ENCODE measurements around the gene NAV2. TPM values are rescaled to one million over a fixed set of nuclear protein-coding genes. Genes with fewer than 3 reads are reported as not detected.

The NAV2 gene
- total RNA-seq, 4 donors from 2014 or later: 9.1 to 34.7 (median 22.2) TPM

- Histone ChIP-seq H3K27ac (no peak overlapping the region), H3K4me1 (peaks cover 24% of the 10 kb centered on the region), H3K27me3 (no peaks in the 10 kb centered on the region), H3K36me3 (peaks cover 35% of the 10 kb centered on the region), H3K9me3 (no peaks in the 10 kb centered on the region), H3K4me3 (no peak overlapping the region)
- TF ChIP-seq EP300 (IDR thresholded peaks at IDR 0.05): no peak
- TF ChIP-seq POLR2AphosphoS5 (IDR thresholded peaks at IDR 0.05): no peak
- TF ChIP-seq, protein P1, sequence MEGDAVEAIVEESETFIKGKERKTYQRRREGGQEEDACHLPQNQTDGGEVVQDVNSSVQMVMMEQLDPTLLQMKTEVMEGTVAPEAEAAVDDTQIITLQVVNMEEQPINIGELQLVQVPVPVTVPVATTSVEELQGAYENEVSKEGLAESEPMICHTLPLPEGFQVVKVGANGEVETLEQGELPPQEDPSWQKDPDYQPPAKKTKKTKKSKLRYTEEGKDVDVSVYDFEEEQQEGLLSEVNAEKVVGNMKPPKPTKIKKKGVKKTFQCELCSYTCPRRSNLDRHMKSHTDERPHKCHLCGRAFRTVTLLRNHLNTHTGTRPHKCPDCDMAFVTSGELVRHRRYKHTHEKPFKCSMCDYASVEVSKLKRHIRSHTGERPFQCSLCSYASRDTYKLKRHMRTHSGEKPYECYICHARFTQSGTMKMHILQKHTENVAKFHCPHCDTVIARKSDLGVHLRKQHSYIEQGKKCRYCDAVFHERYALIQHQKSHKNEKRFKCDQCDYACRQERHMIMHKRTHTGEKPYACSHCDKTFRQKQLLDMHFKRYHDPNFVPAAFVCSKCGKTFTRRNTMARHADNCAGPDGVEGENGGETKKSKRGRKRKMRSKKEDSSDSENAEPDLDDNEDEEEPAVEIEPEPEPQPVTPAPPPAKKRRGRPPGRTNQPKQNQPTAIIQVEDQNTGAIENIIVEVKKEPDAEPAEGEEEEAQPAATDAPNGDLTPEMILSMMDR (IDR thresholded peaks at IDR 0.05): no peak
- TF ChIP-seq POLR2A (IDR thresholded peaks at IDR 0.05): no peak
- 79% methylated on average over 9 of the region's 9 CpGs for WGBS
- no peak for DNase-seq (ENCODE audit: low spot score in 2 of 2)
These were observed 338.1 kb downstream of the NAV2 start for GRCh38 chr11:20050551-20051333.

DNA sequence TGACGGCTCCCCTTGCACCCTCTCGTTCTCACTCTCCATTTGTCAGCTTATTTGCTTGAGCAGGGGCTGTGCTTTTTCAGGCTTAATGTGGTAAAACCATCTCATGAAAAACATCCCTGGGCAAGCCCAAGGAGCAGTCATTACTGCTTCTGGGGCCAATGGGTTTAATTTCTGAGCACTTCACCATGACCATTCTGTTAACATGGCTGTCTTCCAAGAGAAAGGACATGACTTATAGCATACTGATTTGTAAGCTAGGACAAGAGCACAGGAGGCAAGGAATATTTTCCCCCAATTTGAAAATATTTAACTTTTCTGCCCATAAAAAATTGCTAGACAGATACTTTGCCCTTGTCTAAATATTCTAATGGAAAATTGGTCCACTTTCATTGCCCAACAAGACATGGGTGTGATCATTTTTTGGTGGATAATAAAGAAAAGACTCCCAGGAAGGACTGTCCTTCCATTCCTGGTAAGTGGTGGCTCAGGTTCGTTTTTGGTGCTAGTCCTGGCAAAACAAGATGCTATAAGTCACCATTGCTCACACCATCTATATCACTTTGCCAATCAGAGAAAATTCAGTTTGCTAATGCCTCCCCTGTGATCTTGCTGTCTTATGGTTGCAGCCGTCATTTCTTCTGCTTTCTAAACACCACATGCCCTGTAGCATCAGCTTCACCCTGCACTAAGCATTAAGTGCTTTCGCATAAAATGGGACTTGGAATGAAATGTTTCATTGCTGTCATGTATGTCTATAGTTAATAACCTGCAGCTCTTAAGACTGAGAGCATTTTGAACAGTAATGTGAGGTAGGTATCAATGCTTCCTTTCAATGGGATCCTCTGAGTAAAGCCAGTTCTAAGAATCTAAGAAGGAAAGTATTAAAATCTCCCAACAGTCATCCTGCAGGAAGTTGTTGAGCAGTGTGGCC, 339.1 kb downstream of the NAV2 start:
- H3K27me3 ChIP-seq: no peaks in the 10 kb centered on the region
- peaks cover 40% of the 10 kb centered on the region for H3K36me3 ChIP-seq
- H3K27ac ChIP-seq: no peak overlapping the region
- H3K4me1 ChIP-seq: peaks cover 33% of the 10 kb centered on the region
- TF ChIP-seq POLR2AphosphoS5 (IDR thresholded peaks at IDR 0.05): no peak
- TF ChIP-seq POLR2A (IDR thresholded peaks at IDR 0.05): no peak
- TF ChIP-seq, protein P1 (IDR thresholded peaks at IDR 0.05): no peak
- TF ChIP-seq EP300 (IDR thresholded peaks at IDR 0.05): no peak
- H3K4me3 ChIP-seq: no peak overlapping the region
- WGBS: 88% methylated on average over 5 of the region's 5 CpGs
- no peaks in the 10 kb centered on the region for H3K9me3 ChIP-seq
- no peak for DNase-seq (ENCODE audit: low spot score in 2 of 2)

DNA sequence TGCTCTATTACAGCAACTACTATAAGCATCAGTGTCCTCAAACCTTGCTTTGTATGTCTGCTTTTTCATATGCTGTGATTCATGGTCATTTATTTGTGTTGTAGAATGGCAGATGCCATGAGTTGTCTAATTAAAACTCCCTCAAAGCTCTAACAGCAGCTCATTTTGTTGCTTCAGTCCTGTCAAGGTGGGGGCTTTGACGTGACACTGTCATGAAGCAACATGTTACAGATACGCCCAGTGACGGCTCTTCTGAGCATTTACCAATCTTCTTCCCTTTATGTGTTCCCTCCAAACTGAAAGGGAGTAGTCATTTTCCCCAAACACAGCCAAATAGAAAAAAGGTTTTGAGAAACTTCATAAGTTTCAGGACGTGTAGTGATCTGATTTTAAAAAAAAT, 340.9 kb downstream of the NAV2 start:
- Histone ChIP-seq H3K27ac (no peak overlapping the region), H3K9me3 (no peaks in the 10 kb centered on the region), H3K36me3 (peaks cover 38% of the 10 kb centered on the region), H3K4me3 (no peak overlapping the region), H3K4me1 (peaks cover 42% of the 10 kb centered on the region), H3K27me3 (no peaks in the 10 kb centered on the region)
- DNase-seq (ENCODE audit: low spot score in 2 of 2): no peak
- WGBS: 38% methylated on average over 4 of the region's 4 CpGs
- TF ChIP-seq, protein P1 (IDR thresholded peaks at IDR 0.05): no peak
- TF ChIP-seq POLR2AphosphoS5 (IDR thresholded peaks at IDR 0.05) (no peak), POLR2A (IDR thresholded peaks at IDR 0.05) (no peak), EP300 (IDR thresholded peaks at IDR 0.05) (no peak)

GRCh38 chr11:20054584-20054983, 341.9 kb downstream of the NAV2 start:
- peaks cover 42% of the 10 kb centered on the region for H3K4me1 ChIP-seq
- H3K27ac ChIP-seq: no peak overlapping the region
- no peak for DNase-seq (ENCODE audit: low spot score in 2 of 2)
- WGBS: 95% methylated on average over 1 of the region's 1 CpG
- H3K9me3 ChIP-seq: no peaks in the 10 kb centered on the region
- no peak overlapping the region for H3K4me3 ChIP-seq
- no peaks in the 10 kb centered on the region for H3K27me3 ChIP-seq
- TF ChIP-seq, protein P1 (IDR thresholded peaks at IDR 0.05): no peak
- TF ChIP-seq POLR2A (IDR thresholded peaks at IDR 0.05): no peak
- no peak for TF ChIP-seq EP300 (IDR thresholded peaks at IDR 0.05)
- no peak for TF ChIP-seq POLR2AphosphoS5 (IDR thresholded peaks at IDR 0.05)
- peaks cover 29% of the 10 kb centered on the region for H3K36me3 ChIP-seq

GRCh38 chr11:20055312-20055711, 342.7 kb downstream of the NAV2 start:
- no peak overlapping the region for H3K4me3 ChIP-seq
- H3K36me3 ChIP-seq: peaks cover 29% of the 10 kb centered on the region
- peak overlapping the region; percentile 24 for H3K27ac ChIP-seq
- no peaks in the 10 kb centered on the region for H3K27me3 ChIP-seq
- no peak for DNase-seq (ENCODE audit: low spot score in 2 of 2)
- WGBS: 42% methylated on average over 2 of the region's 2 CpGs
- H3K9me3 ChIP-seq: no peaks in the 10 kb centered on the region
- H3K4me1 ChIP-seq: peaks cover 43% of the 10 kb centered on the region
- TF ChIP-seq, protein P1 (IDR thresholded peaks at IDR 0.05): no peak
- no peak for TF ChIP-seq EP300 (IDR thresholded peaks at IDR 0.05)
- TF ChIP-seq POLR2AphosphoS5 (IDR thresholded peaks at IDR 0.05): no peak
- TF ChIP-seq POLR2A (IDR thresholded peaks at IDR 0.05): no peak
